Measurements from ENCODE around the gene MIPEP. TPM values are rescaled to one million over a fixed set of nuclear protein-coding genes. Genes with fewer than 3 reads are reported as not detected.

Gene MIPEP
- total RNA-seq, 1 experiment from 2014 or later, result 25.4 TPM

DNA sequence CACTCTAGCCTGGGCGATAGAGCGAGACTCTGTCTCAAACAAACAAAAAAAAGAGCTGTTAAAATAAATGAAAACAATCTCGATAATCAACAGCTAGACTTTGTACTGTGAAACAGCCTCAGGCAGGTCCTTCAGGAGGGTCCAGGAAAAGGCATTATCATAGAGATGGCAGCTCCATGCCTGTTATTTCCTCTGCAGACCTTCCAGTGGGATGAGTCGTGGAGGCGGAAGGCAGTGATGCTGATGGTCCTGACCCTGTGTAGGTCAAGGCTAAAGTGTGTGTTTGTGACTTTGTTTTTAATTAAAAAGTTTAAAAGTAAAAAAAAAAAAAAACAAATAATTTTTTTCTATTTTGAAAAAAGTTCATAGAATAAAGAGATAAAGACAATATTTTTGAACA lies 201.6 kb downstream of the MIPEP start:
- BruUV-seq (replicated peaks), result no TSS peak
- no peak for TF ChIP-seq EZH2 (IDR thresholded peaks at IDR 0.05; ENCODE audit: borderline replicate concordance, low read depth, low read length, poor library complexity, severe bottlenecking)
- TF ChIP-seq, protein P1, sequence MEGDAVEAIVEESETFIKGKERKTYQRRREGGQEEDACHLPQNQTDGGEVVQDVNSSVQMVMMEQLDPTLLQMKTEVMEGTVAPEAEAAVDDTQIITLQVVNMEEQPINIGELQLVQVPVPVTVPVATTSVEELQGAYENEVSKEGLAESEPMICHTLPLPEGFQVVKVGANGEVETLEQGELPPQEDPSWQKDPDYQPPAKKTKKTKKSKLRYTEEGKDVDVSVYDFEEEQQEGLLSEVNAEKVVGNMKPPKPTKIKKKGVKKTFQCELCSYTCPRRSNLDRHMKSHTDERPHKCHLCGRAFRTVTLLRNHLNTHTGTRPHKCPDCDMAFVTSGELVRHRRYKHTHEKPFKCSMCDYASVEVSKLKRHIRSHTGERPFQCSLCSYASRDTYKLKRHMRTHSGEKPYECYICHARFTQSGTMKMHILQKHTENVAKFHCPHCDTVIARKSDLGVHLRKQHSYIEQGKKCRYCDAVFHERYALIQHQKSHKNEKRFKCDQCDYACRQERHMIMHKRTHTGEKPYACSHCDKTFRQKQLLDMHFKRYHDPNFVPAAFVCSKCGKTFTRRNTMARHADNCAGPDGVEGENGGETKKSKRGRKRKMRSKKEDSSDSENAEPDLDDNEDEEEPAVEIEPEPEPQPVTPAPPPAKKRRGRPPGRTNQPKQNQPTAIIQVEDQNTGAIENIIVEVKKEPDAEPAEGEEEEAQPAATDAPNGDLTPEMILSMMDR (conservative IDR thresholded peaks at IDR 0.05; ENCODE audit: low read depth, low read length), result no peak
- H3K4me3 ChIP-seq (ENCODE audit: low read depth, low read length, poor library complexity, severe bottlenecking), result no peak overlapping the region
- DNase-seq (ENCODE audit: low spot score), result no peak
- H3K27ac ChIP-seq (ENCODE audit: low read depth, low read length, poor library complexity, severe bottlenecking), result no peak overlapping the region
- no peaks in the 10 kb centered on the region for H3K4me1 ChIP-seq (ENCODE audit: insufficient read depth, low read length, poor library complexity, severe bottlenecking)
- peaks cover 13% of the 10 kb centered on the region for H3K9me3 ChIP-seq (ENCODE audit: low read depth, low read length, poor library complexity, severe bottlenecking)
- intact Hi-C loops (cut with micrococcal nuclease; ENCODE audit: unreplicated experiment), result no loop called here
- no peaks in the 10 kb centered on the region for H3K36me3 ChIP-seq (ENCODE audit: insufficient read depth, low read length, poor library complexity, severe bottlenecking)
- ChIA-PET CTCF (no interaction called here), POLR2A (ENCODE audit: low non-redundant PET) (no interaction called here)
- no peaks in the 10 kb centered on the region for H3K27me3 ChIP-seq (replicated peaks; ENCODE audit: insufficient read depth, low read depth, low read length, poor library complexity)

DNA sequence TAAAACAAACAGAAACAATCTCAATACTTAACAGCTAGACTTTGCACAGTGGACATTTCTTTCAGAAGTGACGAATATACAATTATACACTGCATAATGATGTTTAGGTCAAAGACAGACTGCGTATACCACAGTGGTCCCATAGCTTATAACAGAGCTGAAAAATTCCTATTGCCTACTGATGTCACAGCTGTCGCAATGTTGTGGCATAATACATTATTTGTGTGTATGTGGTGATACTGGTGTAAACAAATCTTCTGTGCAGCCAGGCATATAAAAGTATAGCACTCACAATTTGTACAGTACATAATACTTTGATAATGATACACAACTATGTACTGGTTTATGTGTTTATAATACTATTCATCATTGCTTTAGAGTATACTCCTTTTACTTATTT lies 202.3 kb downstream of the MIPEP start:
- BruUV-seq (replicated peaks), result no TSS peak
- DNase-seq (ENCODE audit: low spot score), result no peak
- TF ChIP-seq, protein P1 (conservative IDR thresholded peaks at IDR 0.05; ENCODE audit: low read depth, low read length), result no peak
- TF ChIP-seq EZH2 (IDR thresholded peaks at IDR 0.05; ENCODE audit: borderline replicate concordance, low read depth, low read length, poor library complexity, severe bottlenecking), result no peak
- H3K27ac ChIP-seq (ENCODE audit: low read depth, low read length, poor library complexity, severe bottlenecking), result no peak overlapping the region
- H3K36me3 ChIP-seq (ENCODE audit: insufficient read depth, low read length, poor library complexity, severe bottlenecking), result no peaks in the 10 kb centered on the region
- no peaks in the 10 kb centered on the region for H3K4me1 ChIP-seq (ENCODE audit: insufficient read depth, low read length, poor library complexity, severe bottlenecking)
- H3K27me3 ChIP-seq (replicated peaks; ENCODE audit: insufficient read depth, low read depth, low read length, poor library complexity), result no peaks in the 10 kb centered on the region
- CTCF ChIA-PET, result no interaction called here
- POLR2A ChIA-PET (ENCODE audit: low non-redundant PET), result no interaction called here
- peaks cover 13% of the 10 kb centered on the region for H3K9me3 ChIP-seq (ENCODE audit: low read depth, low read length, poor library complexity, severe bottlenecking)
- no peak overlapping the region for H3K4me3 ChIP-seq (ENCODE audit: low read depth, low read length, poor library complexity, severe bottlenecking)
- intact Hi-C loops (cut with micrococcal nuclease; ENCODE audit: unreplicated experiment), result no loop called here

DNA sequence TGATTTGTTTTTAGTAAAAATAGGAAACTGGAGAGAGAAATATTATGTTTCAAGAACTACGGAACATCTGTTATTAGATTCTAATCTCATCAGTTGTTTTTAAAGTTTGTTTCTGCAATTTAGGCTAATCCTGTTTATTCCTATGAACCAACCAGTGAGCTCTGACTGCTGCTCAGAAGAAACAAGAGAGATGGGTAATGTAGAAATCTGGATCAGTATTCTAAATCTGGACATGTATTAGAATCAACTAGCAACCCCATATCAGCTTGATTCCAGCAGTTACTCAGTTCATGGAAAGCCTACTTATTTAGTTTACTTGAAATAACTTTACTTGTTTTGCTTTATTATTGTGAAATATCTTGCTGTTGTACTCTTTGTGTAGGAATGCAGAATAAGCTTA lies 203.8 kb downstream of the MIPEP start:
- intact Hi-C loops (cut with micrococcal nuclease; ENCODE audit: unreplicated experiment), result no loop called here

More for the DNA sequence above, 203.8 kb downstream of the MIPEP start:
- DNase-seq (ENCODE audit: low spot score), result no peak
- Histone ChIP-seq H3K36me3 (ENCODE audit: insufficient read depth, low read length, poor library complexity, severe bottlenecking) (no peaks in the 10 kb centered on the region), H3K4me3 (ENCODE audit: low read depth, low read length, poor library complexity, severe bottlenecking) (no peak overlapping the region), H3K4me1 (ENCODE audit: insufficient read depth, low read length, poor library complexity, severe bottlenecking) (no peaks in the 10 kb centered on the region), H3K27me3 (replicated peaks; ENCODE audit: insufficient read depth, low read depth, low read length, poor library complexity) (no peaks in the 10 kb centered on the region), H3K9me3 (ENCODE audit: low read depth, low read length, poor library complexity, severe bottlenecking) (peaks cover 13% of the 10 kb centered on the region), H3K27ac (ENCODE audit: low read depth, low read length, poor library complexity, severe bottlenecking) (no peak overlapping the region)
- BruUV-seq (replicated peaks), result no TSS peak
- CTCF ChIA-PET, result no interaction called here
- no peak for TF ChIP-seq EZH2 (IDR thresholded peaks at IDR 0.05; ENCODE audit: borderline replicate concordance, low read depth, low read length, poor library complexity, severe bottlenecking)
- TF ChIP-seq, protein P1 (conservative IDR thresholded peaks at IDR 0.05; ENCODE audit: low read depth, low read length), result no peak
- POLR2A ChIA-PET (ENCODE audit: low non-redundant PET), result no interaction called here
